Stimulated activated CD4-positive, alpha-beta T cell treated with anti-CD3 and anti-CD28 coated beads, Interleukin-15, amount 100 ng/mL, for 24 hours (primary cell): ENCODE measurements around the gene FGF2.
A peak's percentile ranks its signal among the peaks of the same experiment; 100 is the strongest.
"Not testable (repeated sequence)": the region's sequence is repeated elsewhere in the genome, so short reads cannot be mapped to it uniquely, and the experiment has no call there.

Experiments used
- DNase-seq: peaks from one replicate; pipeline ENCODE4 v3.0.0-alpha.2; 2020

FGF2 gene

DNA sequence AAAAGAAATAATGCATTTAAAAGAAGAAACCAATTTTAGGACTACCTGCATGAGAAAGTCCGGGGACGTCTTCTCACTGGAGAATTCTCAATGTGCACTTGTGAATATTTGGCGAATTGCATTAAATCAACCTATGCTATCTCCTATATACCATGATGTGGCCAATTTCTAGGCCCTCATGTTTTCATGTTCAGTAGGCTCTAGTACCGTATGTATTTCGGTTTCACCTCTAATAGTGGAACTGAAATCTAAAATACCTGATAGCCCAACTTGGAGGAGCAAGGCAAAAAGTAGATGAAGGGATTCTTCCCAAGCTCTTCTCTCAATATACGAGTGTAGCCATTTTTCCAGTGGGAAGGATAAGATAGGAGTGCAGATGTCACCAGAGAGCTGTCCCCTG, 11.4 kb upstream of the FGF2 start:
- no peak for DNase-seq

DNA sequence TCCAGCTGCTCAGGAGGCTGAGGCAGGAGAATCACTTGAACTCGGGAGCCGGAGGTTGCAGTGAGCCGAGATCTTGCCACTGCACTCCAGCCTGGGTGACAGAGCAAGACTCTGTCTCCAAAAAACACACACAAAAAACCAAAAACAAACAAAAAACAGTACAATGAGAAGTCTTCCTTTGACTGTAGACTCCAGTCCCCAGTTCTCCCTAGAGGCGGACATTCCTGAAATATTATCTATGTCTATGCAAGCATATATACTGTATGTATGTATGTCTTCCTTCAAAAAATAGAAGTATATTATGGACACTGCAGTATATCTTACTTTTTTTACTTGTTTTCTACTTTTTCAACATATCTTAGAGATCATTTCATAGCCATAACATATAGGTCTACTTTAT, 10.2 kb upstream of the FGF2 start:
- no peak for DNase-seq

DNA sequence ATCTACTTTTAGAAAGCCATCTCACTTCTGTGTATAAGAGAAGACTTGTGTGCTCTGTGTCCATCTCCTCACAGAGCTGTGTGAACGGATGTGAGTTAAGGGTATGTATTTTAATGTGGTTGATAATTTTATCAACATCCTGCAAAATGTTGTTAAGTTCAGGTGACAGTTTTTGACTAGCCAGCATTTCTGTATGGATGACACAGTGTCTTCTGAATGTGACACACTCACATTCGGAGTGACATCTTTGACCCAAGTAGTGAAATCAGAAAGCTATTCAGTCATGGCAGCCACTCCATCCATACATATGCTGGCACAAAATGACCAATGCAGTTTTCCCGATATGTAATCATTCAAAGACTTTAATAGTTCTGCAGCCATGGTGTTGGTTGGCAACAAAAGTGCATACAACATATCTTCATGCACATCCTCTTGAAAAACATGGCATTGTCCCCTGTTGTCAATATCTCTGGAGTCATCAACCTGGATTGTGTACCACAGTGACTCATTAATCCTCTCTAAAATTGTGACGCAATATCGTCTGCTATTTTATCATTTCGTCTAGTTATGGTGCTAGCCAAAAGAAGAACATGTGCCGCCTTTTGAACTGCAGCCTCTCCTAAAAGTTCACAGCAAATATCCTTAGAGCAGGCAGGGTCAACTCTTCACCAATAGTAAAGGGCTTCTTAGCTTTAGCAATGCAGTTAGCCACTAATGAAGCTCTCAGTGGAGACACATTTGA, 6.8 kb upstream of the FGF2 start:
- no peak for DNase-seq

GRCh38 chr4:122821092-122821491, 5.5 kb upstream of the FGF2 start:
- no peak for DNase-seq

DNA sequence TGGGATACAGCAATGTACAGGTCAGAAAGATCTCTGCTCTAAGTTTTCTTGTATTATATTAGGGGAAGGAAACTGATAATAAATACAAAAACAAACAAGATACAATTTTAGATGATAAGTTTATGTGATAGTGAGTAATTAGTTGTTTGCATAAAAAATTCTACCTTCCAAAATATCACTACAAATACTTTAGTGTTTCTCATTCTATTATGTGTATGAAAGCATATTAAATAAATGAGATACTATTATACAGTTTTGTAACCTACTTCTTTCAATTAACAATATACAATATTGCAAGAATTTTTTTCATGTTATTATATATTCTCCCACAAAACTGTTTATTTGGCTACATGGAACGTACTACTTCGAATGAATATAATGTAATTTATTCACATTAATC, 4.2 kb upstream of the FGF2 start:
- no peak for DNase-seq

DNA sequence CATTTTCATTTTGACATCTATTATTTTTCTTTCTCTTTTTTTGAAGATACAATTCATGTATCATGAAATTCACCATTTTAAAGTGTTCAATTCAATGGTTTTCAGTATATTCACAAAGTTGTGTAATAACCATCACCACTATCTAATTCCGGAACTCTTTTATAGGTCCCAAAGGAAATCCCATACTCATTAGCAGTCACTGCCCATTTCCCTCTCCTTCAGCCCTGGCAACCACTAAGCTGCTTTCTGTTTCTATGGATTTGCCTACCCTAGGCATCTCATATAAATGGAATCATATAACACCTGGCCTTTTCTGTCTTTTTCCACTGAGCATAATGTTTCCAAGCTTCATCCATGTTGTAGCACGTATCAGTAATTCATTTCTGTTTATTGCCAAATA, 3.2 kb upstream of the FGF2 start:
- DNase-seq, result no peak

- no peak for DNase-seq
Measured at GRCh38 chr4:122824616-122825015, 2.0 kb upstream of the FGF2 start.

- no peak for DNase-seq
Measured at GRCh38 chr4:122826079-122826527, 528 bp upstream of the FGF2 start.

DNA sequence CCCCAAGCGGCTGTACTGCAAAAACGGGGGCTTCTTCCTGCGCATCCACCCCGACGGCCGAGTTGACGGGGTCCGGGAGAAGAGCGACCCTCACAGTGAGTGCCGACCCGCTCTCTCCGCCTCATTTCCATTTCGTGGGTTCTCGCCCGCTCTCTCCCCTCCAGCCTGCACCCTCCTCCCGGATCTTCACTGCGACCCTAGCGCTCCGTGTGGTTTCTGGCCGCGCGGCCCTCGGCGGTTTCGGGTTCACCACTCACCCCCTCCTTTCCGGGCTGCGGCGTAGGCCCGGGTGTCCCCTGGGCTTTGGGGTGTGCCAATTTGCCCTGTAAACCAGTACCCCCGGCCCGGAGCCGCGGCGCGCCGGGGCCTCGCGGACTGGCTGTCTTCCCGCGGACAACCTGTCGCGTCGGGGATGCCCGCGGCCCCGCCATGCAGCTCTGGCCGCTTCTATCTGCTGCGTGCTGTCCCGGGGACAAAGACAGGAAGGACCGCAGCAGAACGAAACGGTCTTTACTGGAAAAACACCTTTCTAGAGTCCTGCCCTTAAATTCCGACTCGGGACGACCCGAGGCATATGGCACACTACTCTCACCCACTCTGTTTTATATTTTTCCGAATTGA, 737 bp downstream of the FGF2 start:
- peak; percentile 45 for DNase-seq

DNA sequence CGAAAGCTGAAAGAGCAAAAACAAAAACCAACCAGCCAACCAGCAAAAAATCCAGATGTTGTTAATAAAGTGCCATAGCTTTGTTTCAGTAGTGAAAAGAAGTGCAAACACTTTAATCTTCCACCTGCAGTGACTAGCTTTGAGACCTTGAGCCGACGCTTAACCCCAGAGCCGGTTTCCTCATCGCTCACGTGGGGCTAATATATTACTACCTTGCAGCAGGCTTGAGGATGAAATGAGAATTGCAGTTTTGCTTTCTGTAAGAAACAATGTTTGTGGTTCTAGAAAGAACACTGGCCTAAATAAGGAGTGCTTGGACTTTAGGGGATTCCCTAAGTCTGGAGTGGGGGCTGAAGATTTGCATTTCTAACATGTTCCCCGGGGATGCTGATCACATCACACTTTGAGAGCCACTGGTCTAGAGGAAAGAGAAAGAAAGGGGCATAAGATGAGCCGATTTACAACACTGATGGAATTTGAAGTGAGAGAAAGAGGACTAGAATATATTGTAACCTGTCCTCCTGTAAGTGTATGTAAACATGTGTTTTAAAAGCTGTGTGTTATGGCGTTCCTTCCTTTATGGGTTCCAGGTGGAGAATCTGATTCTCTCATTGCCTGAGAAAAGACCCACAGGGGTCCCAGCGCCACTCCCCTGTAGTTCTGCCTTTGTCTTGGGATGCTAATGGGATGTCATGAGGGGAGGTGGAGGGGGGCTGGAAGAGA, 1.4 kb downstream of the FGF2 start:
- peak; percentile 55 for DNase-seq

DNA sequence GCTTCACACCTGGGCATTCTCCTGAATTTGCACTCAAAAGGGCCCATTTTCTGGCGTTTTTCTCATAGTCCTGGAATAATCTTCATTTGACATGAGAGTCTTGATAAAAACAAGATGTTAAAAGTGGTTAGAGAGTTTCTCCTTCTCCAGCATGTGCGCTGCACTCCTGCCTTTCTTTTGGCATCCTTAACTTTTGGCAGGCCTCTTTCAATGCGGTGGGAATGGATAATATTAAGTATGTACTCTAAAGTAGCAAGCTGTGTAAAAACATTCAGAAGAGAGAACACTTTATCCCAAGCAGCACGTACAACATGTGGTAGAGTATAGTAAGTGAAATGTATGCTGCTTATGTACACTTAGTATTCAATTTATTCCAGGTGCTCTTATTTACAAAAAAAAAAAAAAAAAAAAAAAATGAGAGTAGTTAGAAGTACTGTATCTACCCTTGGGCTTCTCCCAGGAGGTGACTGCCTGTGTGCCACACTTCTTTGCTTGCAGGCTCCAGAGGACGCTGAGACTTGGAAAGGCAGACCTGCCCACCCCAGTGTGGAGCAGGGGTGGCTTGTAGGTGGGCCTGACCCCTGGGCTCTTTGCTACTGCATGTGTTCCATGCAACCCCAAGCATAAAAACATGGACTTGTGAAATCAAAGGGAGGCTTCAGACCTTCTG, 3.9 kb downstream of the FGF2 start:
- DNase-seq, result no peak

DNA sequence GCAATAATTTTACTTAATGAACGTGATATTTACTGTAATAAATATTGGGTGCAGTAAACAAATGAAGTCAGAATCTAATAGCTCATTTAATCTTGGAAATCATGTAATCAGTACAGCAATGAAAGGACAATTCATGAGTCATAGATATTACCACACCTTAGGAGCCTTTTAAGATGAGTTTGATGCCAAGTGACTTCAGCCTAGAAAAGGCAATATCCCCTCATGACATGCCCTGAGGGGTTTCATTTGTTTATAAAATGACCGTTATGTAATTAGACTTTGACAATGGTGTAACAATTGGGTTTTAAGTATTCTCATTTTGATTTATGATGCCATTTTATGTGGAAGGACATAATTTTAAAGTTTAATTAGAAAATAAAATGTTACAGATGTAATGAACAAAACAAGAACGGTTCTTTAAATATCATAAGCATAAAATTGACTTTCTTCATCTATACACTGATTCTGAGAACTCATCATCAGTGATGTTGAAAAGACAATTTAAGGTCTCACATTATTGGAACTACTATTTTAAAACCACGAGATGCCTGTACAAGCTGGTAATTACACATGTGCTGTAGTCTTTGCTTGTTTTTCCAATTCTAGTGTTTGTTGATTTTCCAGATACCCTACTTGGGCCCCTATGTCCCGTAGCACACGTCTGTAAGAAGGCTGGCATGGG, 5.0 kb downstream of the FGF2 start:
- no peak for DNase-seq

DNA sequence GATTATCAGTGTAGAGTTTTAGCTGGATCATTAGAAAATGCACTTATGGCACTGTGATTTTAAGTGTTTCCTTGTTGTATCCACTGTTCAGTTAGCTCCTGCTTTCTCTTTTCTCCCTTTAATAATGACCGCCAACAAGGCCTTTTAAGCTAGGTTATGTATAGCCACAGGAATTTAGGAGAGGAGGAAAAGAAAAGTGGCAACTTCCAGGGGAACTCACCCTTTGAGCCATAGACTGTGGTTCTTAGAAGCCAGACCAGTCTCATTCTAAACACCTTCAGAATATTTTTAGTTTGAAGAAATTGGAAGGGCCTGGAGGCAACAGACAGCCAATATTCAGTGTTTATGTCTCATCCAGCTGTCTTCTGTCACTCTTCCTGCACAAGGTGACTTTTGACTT, 6.1 kb downstream of the FGF2 start:
- DNase-seq, result no peak

DNA sequence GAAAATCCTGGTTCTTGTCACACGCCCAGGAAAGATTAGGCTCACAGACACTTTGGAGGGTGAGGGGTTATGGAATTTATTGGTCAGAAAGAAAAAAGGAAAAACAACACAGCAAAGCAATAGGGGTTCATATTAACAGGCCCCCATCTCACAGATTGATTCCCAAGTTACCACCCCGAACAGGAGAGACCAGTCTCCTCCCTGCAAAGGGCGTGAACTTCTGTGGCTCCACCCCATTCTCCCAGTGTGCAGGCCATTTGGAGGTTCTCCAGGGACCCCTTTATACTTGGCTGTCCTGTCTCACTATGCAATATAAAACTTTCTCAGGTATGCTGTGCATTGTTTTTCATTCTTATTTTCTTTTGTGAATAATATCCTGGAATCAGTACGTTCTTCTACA, 7.4 kb downstream of the FGF2 start:
- no peak for DNase-seq

- DNase-seq, result no peak
Measured at GRCh38 chr4:122836941-122837340, 10.3 kb downstream of the FGF2 start.

GRCh38 chr4:122838034-122838433, 11.4 kb downstream of the FGF2 start:
- DNase-seq, result no peak

GRCh38 chr4:122842392-122842791, 15.8 kb downstream of the FGF2 start:
- no peak for DNase-seq

- DNase-seq, result no peak
Measured at GRCh38 chr4:122842984-122843531, 16.4 kb downstream of the FGF2 start.

DNA sequence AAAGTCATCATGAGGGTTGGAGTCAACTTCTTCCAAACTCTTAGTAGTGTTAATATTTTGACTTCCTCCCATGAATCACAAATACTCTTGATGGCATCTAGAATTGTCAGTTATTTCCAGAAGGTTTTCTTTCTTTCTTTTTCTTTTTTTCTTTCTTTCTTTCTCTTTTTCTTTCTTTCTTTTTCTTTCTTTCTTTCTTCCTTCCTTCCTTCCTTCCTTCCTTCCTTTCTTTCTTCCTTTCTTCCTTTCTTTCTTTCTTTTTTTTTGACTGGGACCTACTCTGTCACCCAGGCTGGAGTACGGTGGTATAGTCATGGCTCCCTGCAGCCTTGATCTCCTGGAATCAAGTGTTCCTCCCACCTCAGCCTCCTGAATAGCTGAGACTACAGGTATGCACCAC, 17.8 kb downstream of the FGF2 start:
- DNase-seq, result not testable (repeated sequence)

DNA sequence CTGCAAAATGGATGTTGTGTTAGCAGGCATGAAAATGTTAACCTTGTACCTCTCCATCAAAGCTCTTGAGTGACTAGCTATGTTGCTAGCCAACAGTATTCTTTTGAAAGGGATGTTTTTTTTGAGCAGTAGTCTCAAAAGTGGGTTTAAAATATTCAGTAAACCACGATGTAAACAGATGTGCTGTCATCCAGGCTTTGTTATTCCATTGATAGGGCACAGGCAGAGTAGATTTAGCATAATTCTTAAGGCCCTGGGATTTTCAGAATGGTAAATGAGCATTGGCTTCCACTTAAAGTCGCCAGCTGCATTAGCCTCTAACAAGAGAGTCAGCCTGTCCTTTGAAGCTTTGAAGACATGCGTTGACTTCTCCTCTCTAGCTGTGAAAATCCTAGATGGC, 18.4 kb downstream of the FGF2 start:
- DNase-seq, result no peak

DNA sequence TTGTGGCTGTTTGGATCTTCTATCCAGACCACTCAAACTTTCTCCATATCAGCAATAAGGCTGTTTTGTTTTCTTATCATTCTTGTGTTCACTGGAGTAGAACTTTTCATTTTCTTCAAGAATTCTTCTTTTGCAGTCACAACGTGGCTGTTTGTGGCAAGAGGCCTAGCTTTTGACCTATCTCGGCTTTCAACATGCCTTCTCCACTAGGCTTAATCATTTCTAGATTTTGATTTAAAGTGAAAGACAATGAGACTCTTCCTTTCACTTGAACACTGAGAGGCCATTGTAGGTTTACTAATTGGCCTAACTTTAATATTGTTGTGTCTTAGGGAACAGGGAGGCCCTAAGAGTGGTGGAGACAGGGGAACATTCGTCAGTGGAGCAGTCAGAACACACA, 19.1 kb downstream of the FGF2 start:
- DNase-seq, result no peak

DNA sequence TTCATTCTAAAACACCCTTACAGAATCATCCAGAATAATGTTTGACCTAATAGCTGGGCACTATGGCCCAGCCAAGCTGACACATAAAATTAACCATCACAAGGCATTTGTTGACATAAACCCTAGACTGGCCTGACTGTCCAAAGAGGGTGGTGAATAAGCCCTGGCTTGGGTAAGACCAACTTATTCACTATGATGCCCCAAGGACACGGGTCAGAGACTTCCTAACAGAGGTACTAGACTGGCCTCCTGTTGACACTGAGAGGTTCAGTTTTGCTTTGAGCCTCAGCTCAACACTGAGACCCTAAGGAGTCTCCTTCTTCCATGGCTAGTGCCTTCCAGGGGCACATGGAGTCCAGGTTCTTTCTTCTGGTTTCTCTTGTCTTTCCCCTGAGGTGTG, 21.3 kb downstream of the FGF2 start:
- DNase-seq, result no peak

GRCh38 chr4:122849789-122850188, 23.2 kb downstream of the FGF2 start:
- DNase-seq, result not testable (repeated sequence)
